Measurements from ENCODE around the gene SMARCC1. TPM values are rescaled to one million over a fixed set of nuclear protein-coding genes. Genes with fewer than 3 reads are reported as not detected.

The SMARCC1 gene
- polyA plus RNA-seq, 3 donors: 11.5 to 21.3 (median 14.0) TPM

GRCh38 chr3:47580481-47580880 lies 201.2 kb downstream of the SMARCC1 start:
- no peak overlapping the region for H3K27ac ChIP-seq (ENCODE audit: low read depth, low read length)
- 62 to 80% (median 70%) methylated on average over 4 of the region's 4 CpGs for WGBS, 3 donors

- H3K27ac ChIP-seq (ENCODE audit: low read depth, low read length): no peak overlapping the region
- WGBS, 3 donors: 91 to 95% (median 92%) methylated on average over 2 of the region's 2 CpGs
Observed at GRCh38 chr3:47579875-47580274, 201.8 kb downstream of the SMARCC1 start.

- no peak within 1 kb of the TSS for H3K27ac ChIP-seq (ENCODE audit: low read depth, low read length)
- WGBS, 3 donors: 4 to 8% (median 5%) methylated on average over 71 to 120 of the region's 121 CpGs
Observed at GRCh38 chr3:47578691-47579632, 202.7 kb downstream of the SMARCC1 start, which contains the start of gene CSPG5. TSS of gene CSPG5 (minus strand) at chr3:47578865. CDS start at chr3:47578693, 172 bp downstream.

- no peak overlapping the region for H3K27ac ChIP-seq (ENCODE audit: low read depth, low read length)
Observed at GRCh38 chr3:47578119-47578632, 203.5 kb downstream of the SMARCC1 start.

GRCh38 chr3:47577583-47578118 lies 204.0 kb downstream of the SMARCC1 start:
- 4 to 6% (median 5%) methylated on average over 33 to 49 of the region's 49 CpGs for WGBS, 3 donors
- H3K27ac ChIP-seq (ENCODE audit: low read depth, low read length): no peak overlapping the region

More at GRCh38 chr3:47578119-47578632, 203.5 kb downstream of the SMARCC1 start:
- 0 to 1% (median 1%) methylated on average over 19 to 56 of the region's 57 CpGs for WGBS, 3 donors

GRCh38 chr3:47573190-47574172 lies 208.2 kb downstream of the SMARCC1 start:
- H3K27ac ChIP-seq (ENCODE audit: low read depth, low read length): no peak overlapping the region
- 67 to 73% (median 73%) methylated on average over 9 of the region's 9 CpGs for WGBS, 3 donors

GRCh38 chr3:47571391-47572175 lies 210.1 kb downstream of the SMARCC1 start:
- WGBS, 3 donors: 53 to 81% (median 73%) methylated on average over 10 of the region's 10 CpGs
- H3K27ac ChIP-seq (ENCODE audit: low read depth, low read length): no peak overlapping the region

- H3K27ac ChIP-seq (ENCODE audit: low read depth, low read length): no peak overlapping the region
- WGBS, 3 donors: 87 to 95% (median 88%) methylated on average over 6 of the region's 6 CpGs
Observed at GRCh38 chr3:47568901-47569300, 212.8 kb downstream of the SMARCC1 start.

GRCh38 chr3:47567149-47567548 lies 214.5 kb downstream of the SMARCC1 start:
- H3K27ac ChIP-seq (ENCODE audit: low read depth, low read length): no peak overlapping the region
- 77 to 82% (median 81%) methylated on average over 4 of the region's 4 CpGs for WGBS, 3 donors

- WGBS, 3 donors: 91 to 94% (median 94%) methylated on average over 9 of the region's 9 CpGs
Observed at GRCh38 chr3:47566667-47567066, 215.0 kb downstream of the SMARCC1 start.

GRCh38 chr3:47565734-47566550 lies 215.8 kb downstream of the SMARCC1 start:
- WGBS, 3 donors: 82 to 84% (median 83%) methylated on average over 19 of the region's 19 CpGs
- no peak overlapping the region for H3K27ac ChIP-seq (ENCODE audit: low read depth, low read length)

More at GRCh38 chr3:47566667-47567066, 215.0 kb downstream of the SMARCC1 start:
- H3K27ac ChIP-seq (ENCODE audit: low read depth, low read length): no peak overlapping the region

GRCh38 chr3:47556351-47556750 lies 225.3 kb downstream of the SMARCC1 start:
- no peak overlapping the region for H3K27ac ChIP-seq (ENCODE audit: low read depth, low read length)
- WGBS, 3 donors: 93 to 98% (median 95%) methylated on average over 2 of the region's 2 CpGs

GRCh38 chr3:47554335-47554734 lies 227.4 kb downstream of the SMARCC1 start:
- 75 to 84% (median 79%) methylated on average over 6 of the region's 6 CpGs for WGBS, 3 donors
- no peak overlapping the region for H3K27ac ChIP-seq (ENCODE audit: low read depth, low read length)

GRCh38 chr3:47553407-47553806 lies 228.3 kb downstream of the SMARCC1 start:
- 78 to 88% (median 84%) methylated on average over 7 of the region's 7 CpGs for WGBS, 3 donors
- H3K27ac ChIP-seq (ENCODE audit: low read depth, low read length): no peak overlapping the region

- H3K27ac ChIP-seq (ENCODE audit: low read depth, low read length): no peak overlapping the region
- WGBS, 3 donors: 29 to 59% (median 55%) methylated on average over 21 of the region's 21 CpGs
Observed at GRCh38 chr3:47542471-47543173, 239.1 kb downstream of the SMARCC1 start.

GRCh38 chr3:47541583-47542108 lies 240.0 kb downstream of the SMARCC1 start:
- H3K27ac ChIP-seq (ENCODE audit: low read depth, low read length): no peak overlapping the region
- WGBS, 3 donors: 54 to 83% (median 54%) methylated on average over 6 of the region's 6 CpGs
